PC-9 (cell line): ENCODE measurements around the gene SPDYE2.
"Not testable (repeated sequence)": the region's sequence is repeated elsewhere in the genome, so short reads cannot be mapped to it uniquely, and the experiment has no call there.

Source experiments
- CTCF ChIP-seq: fragments of 200-600 bp; sonication (generic); conservative IDR thresholded peaks from 2 replicates; pipeline ENCODE4 v1.6.1; 2017; ENCODE audit warnings: mixed run types, antibody characterized with exemption, mild to moderate bottlenecking, moderate library complexity
- EZH2 ChIP-seq: fragments of 200-600 bp; sonication (generic); IDR thresholded peaks from 2 replicates; pipeline ENCODE4 v1.8.0; 2017; ENCODE audit warnings: antibody characterized with exemption, low read depth

DNA sequence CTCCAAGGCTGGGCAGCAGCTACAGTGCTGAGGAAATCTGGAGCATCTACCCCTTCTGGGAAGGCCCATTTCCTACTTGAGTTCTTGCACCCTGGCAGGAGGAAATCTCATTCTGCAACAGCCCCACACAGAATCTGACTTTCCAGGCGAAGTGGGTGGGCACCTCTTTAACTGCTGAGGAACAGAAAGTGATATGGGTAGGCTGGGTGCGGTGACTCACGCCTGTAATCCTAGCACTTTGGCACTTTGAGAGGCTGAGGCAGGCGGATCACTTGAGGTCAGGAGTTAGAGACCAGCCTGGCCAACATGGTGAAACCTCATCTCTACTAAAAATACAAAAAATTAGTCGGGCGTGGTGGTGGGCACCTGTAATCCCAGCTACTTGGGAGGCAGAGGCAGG is 23.6 kb downstream of the SPDYE2 start:
- not testable (repeated sequence) for TF ChIP-seq CTCF, EZH2
